H1 (cell line): ENCODE results near the gene G2E3. TPM values are rescaled to one million over a fixed set of nuclear protein-coding genes. Genes with fewer than 3 reads are reported as not detected.

ENCODE experiments used
- CTCF ChIA-PET: fragments of 300-600 bp; sonication (Branson Sonifier 250); formaldehyde crosslinking; loops from one replicate; lab custom pipeline; 2021; ENCODE audit not compliant: partially characterized antibody; lab: Charles Lee
- POLR2A ChIA-PET: fragments of 300-600 bp; sonication (Branson Sonifier 250); formaldehyde crosslinking; loops from one replicate; lab custom pipeline; 2021; ENCODE audit warnings: inconsistent platforms; ENCODE audit not compliant: partially characterized antibody; lab: Charles Lee
- DNase-seq, 2 experiments: peaks; one replicate each; pipeline versions ENCODE4 v3.0.0 to v3.0.0-alpha.2; 2010 to 2022; ENCODE audit warnings: low spot score in 2 of 2, low read depth in 1 of 2, mixed read lengths in 1 of 2
- FAIRE-seq: peaks from 2 replicates; lab custom pipeline; 2011; peaks lifted over from hg19 to GRCh38; lab: Jason Lieb, UNC
- H2AFZ ChIP-seq: 2 replicates; pipeline ENCODE4 v1.8.1; 2012; ENCODE audit warnings: low read length, inconsistent platforms
- H2AK5ac ChIP-seq: 2 replicates; pipeline ENCODE4 v1.6.1; 2013; ENCODE audit warnings: low read depth, low read length
- H2BK120ac ChIP-seq: replicated peaks from 2 replicates; pipeline ENCODE3; 2013; ENCODE audit warnings: low read depth, low read length, inconsistent platforms
- H2BK12ac ChIP-seq: 2 replicates; pipeline ENCODE4 v1.6.1; 2013; ENCODE audit warnings: low read depth, low read length
- H2BK15ac ChIP-seq: 2 replicates; pipeline ENCODE4 v1.6.1; 2013; ENCODE audit warnings: low read length
- H2BK20ac ChIP-seq: 2 replicates; pipeline ENCODE4 v1.6.1; 2013; ENCODE audit warnings: low read length
- H2BK5ac ChIP-seq: 2 replicates; pipeline ENCODE4 v1.6.1; 2013; ENCODE audit warnings: low read depth, low read length
- H3K14ac ChIP-seq: 2 replicates; pipeline ENCODE4 v1.6.1; 2013; ENCODE audit warnings: inconsistent platforms; ENCODE audit not compliant: insufficient read length
- H3K18ac ChIP-seq: 2 replicates; pipeline ENCODE4 v1.6.1; 2013; ENCODE audit warnings: low read length; ENCODE audit errors: extremely low read depth
- H3K23ac ChIP-seq: 2 replicates; pipeline ENCODE4 v1.6.1; 2013; ENCODE audit warnings: inconsistent platforms; ENCODE audit not compliant: insufficient read length
- H3K23me2 ChIP-seq: 2 replicates; pipeline ENCODE4 v1.6.1; 2013; ENCODE audit warnings: low read depth, low read length
- H3K27ac ChIP-seq: 2 replicates; pipeline ENCODE4 v1.6.1; 2011; ENCODE audit warnings: low read depth, low read length, inconsistent platforms
- H3K27me3 ChIP-seq, 4 experiments: replicated peaks in 1 of 4; 1 replicate in 1 of 4; 2 replicates in 3 of 4; pipeline versions ENCODE4 v1.6.1 to v1.8.1; 2011 to 2013; ENCODE audit warnings: low read length in 3 of 4, mild to moderate bottlenecking in 3 of 4, inconsistent platforms in 2 of 4, mixed read lengths in 2 of 4, moderate library complexity in 1 of 4; ENCODE audit not compliant: control insufficient read depth in 3 of 4, insufficient read depth in 3 of 4; ENCODE audit errors: extremely low read depth in 1 of 4
- H3K36me3 ChIP-seq, 4 experiments: 2 replicates each; pipeline versions ENCODE4 v1.6.1 to v1.8.1; 2011 to 2013; ENCODE audit warnings: mild to moderate bottlenecking in 4 of 4, low read length in 3 of 4, moderate library complexity in 2 of 4, control low read depth in 1 of 4, inconsistent platforms in 1 of 4; ENCODE audit not compliant: insufficient read depth in 4 of 4, control insufficient read depth in 2 of 4
- H3K4ac ChIP-seq: replicated peaks from 2 replicates; pipeline ENCODE3; 2013; ENCODE audit warnings: low read length, low read depth, mixed read lengths, inconsistent platforms; ENCODE audit not compliant: insufficient read length
- H3K4me1 ChIP-seq, 4 experiments: replicated peaks in 1 of 4; 1 replicate in 1 of 4; 2 replicates in 3 of 4; pipeline versions ENCODE4 v1.6.1 to v1.8.1; 2011 to 2013; ENCODE audit warnings: low read length in 3 of 4, inconsistent platforms in 2 of 4, mixed read lengths in 1 of 4; ENCODE audit not compliant: insufficient read depth in 4 of 4, control insufficient read depth in 3 of 4
- H3K4me2 ChIP-seq, 2 experiments: 2 replicates each; pipeline versions ENCODE4 v1.6.1 to v1.8.1; 2011 to 2013; ENCODE audit warnings: low read depth in 2 of 2, low read length in 2 of 2, control low read depth in 1 of 2, inconsistent platforms in 1 of 2, mild to moderate bottlenecking in 1 of 2; ENCODE audit not compliant: insufficient read depth in 1 of 2
- H3K4me3 ChIP-seq, 4 experiments: fragments of 200-600, 300-600 bp in 1 of 4; sonication (generic), shearing (Covaris generic), sonication (Bioruptor Twin) in 1 of 4; 2 replicates each; pipeline versions ENCODE4 v1.5.1 to v1.8.1; 2011 to 2016; ENCODE audit warnings: low read length in 4 of 4, low read depth in 3 of 4, control low read depth in 2 of 4, inconsistent platforms in 2 of 4, mild to moderate bottlenecking in 2 of 4, mixed read lengths in 1 of 4, moderate library complexity in 1 of 4; ENCODE audit not compliant: insufficient read depth in 2 of 4; ENCODE audit errors: extremely low read depth in 1 of 4
- H3K56ac ChIP-seq: replicated peaks from 2 replicates; pipeline ENCODE3; 2013; ENCODE audit warnings: low read depth, mild to moderate bottlenecking, mixed read lengths, low read length, inconsistent platforms; ENCODE audit not compliant: insufficient read length
- H3K79me1 ChIP-seq: 2 replicates; pipeline ENCODE4 v1.6.1; 2013; ENCODE audit warnings: low read depth, low read length, control low read depth
- H3K79me2 ChIP-seq, 2 experiments: 2 replicates each; pipeline versions ENCODE4 v1.6.1 to v1.8.1; 2012 to 2013; ENCODE audit warnings: low read length in 2 of 2, mild to moderate bottlenecking in 2 of 2, inconsistent platforms in 1 of 2; ENCODE audit not compliant: insufficient read depth in 2 of 2, control insufficient read depth in 1 of 2
- H3K9ac ChIP-seq, 4 experiments: replicated peaks in 1 of 4; 1 replicate in 1 of 4; 2 replicates in 3 of 4; pipeline versions ENCODE4 v1.6.1 to v1.8.1; 2011 to 2013; ENCODE audit warnings: low read depth in 3 of 4, low read length in 3 of 4, control low read depth in 2 of 4, mild to moderate bottlenecking in 2 of 4, moderate library complexity in 2 of 4, inconsistent platforms in 1 of 4; ENCODE audit errors: extremely low read depth in 1 of 4
- H3K9me3 ChIP-seq, 2 experiments: 2 replicates each; pipeline versions ENCODE4 v1.6.1 to v1.8.1; 2012 to 2013; ENCODE audit warnings: mild to moderate bottlenecking in 2 of 2, moderate library complexity in 2 of 2, control low read depth in 1 of 2, inconsistent platforms in 1 of 2, low read depth in 1 of 2, low read length in 1 of 2, mixed read lengths in 1 of 2; ENCODE audit not compliant: insufficient read depth in 2 of 2
- H4K20me1 ChIP-seq, 2 experiments: replicated peaks in 1 of 2; 2 replicates each; pipeline versions ENCODE3 to v1.8.1; 2011 to 2013; ENCODE audit warnings: inconsistent platforms in 2 of 2, low read length in 2 of 2, mild to moderate bottlenecking in 1 of 2; ENCODE audit not compliant: insufficient read depth in 2 of 2, control insufficient read depth in 1 of 2
- H4K5ac ChIP-seq: 2 replicates; pipeline ENCODE4 v1.6.1; 2013; ENCODE audit warnings: low read length, low read depth, mixed read lengths, inconsistent platforms; ENCODE audit not compliant: insufficient read length
- H4K8ac ChIP-seq: 2 replicates; pipeline ENCODE4 v1.8.0; 2013; ENCODE audit warnings: mild to moderate bottlenecking, moderate library complexity, low read length, inconsistent platforms; ENCODE audit not compliant: insufficient read depth; ENCODE audit errors: extremely low read depth
- H4K91ac ChIP-seq: replicated peaks from 2 replicates; pipeline ENCODE3; 2013; ENCODE audit warnings: low read length, mixed read lengths, inconsistent platforms; ENCODE audit not compliant: insufficient read length
- ATF2 ChIP-seq: IDR thresholded peaks from 2 replicates; pipeline ENCODE4 v1.6.1; 2012; ENCODE audit warnings: low read length, inconsistent platforms
- CHD2 ChIP-seq: IDR thresholded peaks from 2 replicates; pipeline ENCODE4 v1.6.1; 2012; ENCODE audit warnings: low read length, improper control_type of control experiment
- CREB1 ChIP-seq: IDR thresholded peaks from 2 replicates; pipeline ENCODE4 v1.6.1; 2012; ENCODE audit warnings: inconsistent platforms
- EGR1 ChIP-seq: IDR thresholded peaks from 2 replicates; pipeline ENCODE4 v1.6.1; 2011; ENCODE audit warnings: low read depth, low read length, borderline replicate concordance
- FOSL1 ChIP-seq: IDR thresholded peaks from 2 replicates; pipeline ENCODE4 v1.6.1; 2011; ENCODE audit warnings: mild to moderate bottlenecking, low read depth, low read length, moderate library complexity; ENCODE audit not compliant: insufficient read depth
- HDAC6 ChIP-seq: IDR thresholded peaks from one replicate; pipeline ENCODE4 v1.7.1; 2012; ENCODE audit warnings: low read depth, mild to moderate bottlenecking, inconsistent platforms, low read length, moderate library complexity
- JUND ChIP-seq: IDR thresholded peaks from 2 replicates; pipeline ENCODE4 v1.6.1; 2011; ENCODE audit warnings: mild to moderate bottlenecking, improper control_type of control experiment, low read length
- KDM5A ChIP-seq: fragments of 200-600 bp; IDR thresholded peaks from 2 replicates; pipeline ENCODE4 v1.7.1; 2012; ENCODE audit warnings: mild to moderate bottlenecking, low read length, inconsistent platforms, mixed read lengths
- MAFK ChIP-seq: IDR thresholded peaks from 2 replicates; pipeline ENCODE4 v1.6.1; 2012; ENCODE audit warnings: low read depth, mild to moderate bottlenecking, improper control_type of control experiment, low read length
- RBBP5 ChIP-seq: IDR thresholded peaks from 2 replicates; pipeline ENCODE4 v1.7.1; 2012; ENCODE audit warnings: low read depth, mild to moderate bottlenecking, inconsistent platforms, low read length, moderate library complexity, borderline replicate concordance
- SIX5 ChIP-seq: IDR thresholded peaks from 2 replicates; pipeline ENCODE4 v1.6.1; 2011; ENCODE audit warnings: mild to moderate bottlenecking, low read depth, low read length
- SP4 ChIP-seq: IDR thresholded peaks from 2 replicates; pipeline ENCODE4 v1.6.1; 2012; ENCODE audit warnings: low read length, inconsistent platforms
- TCF12 ChIP-seq: IDR thresholded peaks from 2 replicates; pipeline ENCODE4 v1.6.1; 2011; ENCODE audit warnings: low read depth, mild to moderate bottlenecking, low read length
- WGBS, 2 experiments: shearing (Covaris generic) in 1 of 2; methylation state at CpG; one replicate each; pipeline versions ENCODE4 v1.1.6 to v1.1.7; 2013 to 2015; ENCODE audit warnings: low lambda C conversion rate in 2 of 2, mixed read lengths in 2 of 2, inconsistent platforms in 1 of 2, low coverage in 1 of 2, missing lambda C conversion rate in 1 of 2; ENCODE audit not compliant: insufficient replicate concordance in 2 of 2, insufficient coverage in 1 of 2, insufficient read length in 1 of 2; ENCODE audit errors: extremely low coverage in 1 of 2, missing lambda C conversion rate in 1 of 2; 5-methylcytosine and 5-hydroxymethylcytosine counted together
- polyA plus RNA-seq, 7 experiments: library from polyadenylated mRNA; depleted of rRNA in 3 of 7; stranded (reverse) in 5 of 7; unstranded in 2 of 7; fragments of >200 nt in 5 of 7; fragments of 200-250 nt in 2 of 7; gene quantifications; 1 replicate in 5 of 7; 2 replicates in 1 of 7; 4 replicates in 1 of 7; pipeline versions ENCODE4 v1.2.1 to v1.2.3, GENCODE V29; 2011 to 2013; ENCODE audit warnings: missing spikeins in 2 of 7, mixed read lengths in 2 of 7
- total RNA-seq: library from RNA; stranded (reverse); fragmentation: NEBNext Ultra II Directional; extraction: Animal tissue kit (Norgen Biotek cat#: 25700); gene quantifications from 2 replicates; pipeline ENCODE4 v1.2.1, GENCODE V29; 2021

G2E3 gene
- total and polyA plus RNA-seq, 2 of the 8 experiments (the other 6 are each of a cell fraction or from before 2014, with no cell fraction given) = 9.2 to 72.0 TPM

- Histone ChIP-seq H2BK5ac (no peak overlapping the region), H2BK120ac (no peak overlapping the region), H3K9ac (no peak overlapping the region), H3K56ac (no peak overlapping the region), H2BK20ac (no peak overlapping the region), H3K18ac (no peak overlapping the region), H3K23ac (no peak overlapping the region), H3K27ac (no peak overlapping the region), H3K27me3 (no peaks in the 10 kb centered on the region), H3K9me3 (peaks cover 4 to 7% of the 10 kb centered on the region in 2 experiments; a peak in 2 of 4 replicates), H2BK15ac (no peak overlapping the region), H4K8ac (no peak overlapping the region), H3K14ac (no peak overlapping the region), H4K91ac (no peak overlapping the region), H4K20me1 (no peaks in the 10 kb centered on the region), H3K4ac (no peak overlapping the region), H3K36me3 (no peaks in the 10 kb centered on the region), H3K79me2 (no peaks in the 10 kb centered on the region), H3K4me2 (no peak overlapping the region), H3K4me1 (peaks cover 2 to 14% (median 10%) of the 10 kb centered on the region in 4 experiments; a peak in 6 of 7 replicates), H2BK12ac (no peak overlapping the region; the same call in 1 of the 2 replicates), H4K5ac (no peak overlapping the region), H3K79me1 (no peaks in the 10 kb centered on the region)
- DNase-seq (no peak), FAIRE-seq (no peak)
- ChIA-PET CTCF (no interaction called here), POLR2A (no interaction called here)
- 91% methylated on average over 5 of the region's 5 CpGs; no CpG with 5 or more reads in 1 of the 2 experiments for WGBS, 2 experiments
- TF ChIP-seq EGR1 (no peak), KDM5A (no peak), TCF12 (no peak), HDAC6 (no peak), SP4 (no peak), MAFK (no peak), JUND (no peak), SIX5 (no peak), RBBP5 (no peak), FOSL1 (no peak), CREB1 (no peak), ATF2 (no peak), CHD2 (no peak)
- TF ChIP-seq, all 59 proteins: peak for 0
- Histone ChIP-seq H3K4me3 (no peak overlapping the region), H3K23me2 (no peaks in the 10 kb centered on the region; the same call in 1 of the 2 replicates), H2AFZ (no peak overlapping the region), H2AK5ac (no peak overlapping the region)
Measured at GRCh38 chr14:30532264-30532663, 26.7 kb upstream of the G2E3 start.
